Type B pancreatic cell (in vitro differentiated cells): Measurements from ENCODE around the gene NPHP4. TPM values are rescaled to one million over a fixed set of nuclear protein-coding genes. Genes with fewer than 3 reads are reported as not detected.
A peak's percentile ranks its signal among the peaks of the same experiment; 100 is the strongest.

Experiments used
- DNase-seq: peaks from one replicate; pipeline ENCODE4 v3.0.0; 2021; ENCODE audit warnings: mixed read lengths; ENCODE audit not compliant: unreplicated experiment; ENCODE audit errors: extremely low spot score
- H3K27ac Mint-ChIP-seq: 2 replicates; pipeline ENCODE4 v1.8.0; 2021; ENCODE audit warnings: mild to moderate bottlenecking, mixed read lengths
- H3K27me3 Mint-ChIP-seq: 2 replicates; pipeline ENCODE4 v1.8.0; 2021; ENCODE audit warnings: mixed read lengths
- H3K36me3 Mint-ChIP-seq: 2 replicates; pipeline ENCODE4 v1.8.0; 2021; ENCODE audit warnings: mixed read lengths
- H3K4me1 Mint-ChIP-seq: one replicate; pipeline ENCODE4 v1.8.0; 2021; ENCODE audit warnings: mixed read lengths; ENCODE audit not compliant: unreplicated experiment
- H3K4me3 Mint-ChIP-seq: 2 replicates; pipeline ENCODE4 v1.8.0; 2021; ENCODE audit warnings: mild to moderate bottlenecking, mixed read lengths
- H3K9me3 Mint-ChIP-seq: 2 replicates; pipeline ENCODE4 v1.8.0; 2021; ENCODE audit warnings: mixed read lengths
- long read RNA-seq: library from polyadenylated mRNA; unstranded; transcript quantifications from one replicate; pipeline ENCODE4 v2.0.0, GENCODE V29; 2020
- total RNA-seq: library from RNA; stranded (reverse); gene quantifications from 2 replicates; pipeline ENCODE4 v1.2.1, GENCODE V29; 2021; ENCODE audit warnings: low replicate concordance
- TF ChIP-seq, protein P1 (sequence below): fragments of 200-600 bp; sonication (generic); conservative IDR thresholded peaks from 2 replicates; pipeline ENCODE4 v1.5.0; 2021; ENCODE audit warnings: antibody characterized with exemption, mild to moderate bottlenecking

Gene NPHP4
- total RNA-seq = 10.3 and 21.7 TPM in 2 replicates
- long read RNA-seq, partial matches to known transcripts = 1 of 4 reads
- long read RNA-seq, other reads (novel, unspliced or antisense) = 3 of 4 reads

- Mint-ChIP-seq H3K36me3 (no peaks in the 10 kb centered on the region), H3K27ac (peak within 1 kb of the TSS; percentile 81), H3K27me3 (peaks cover 17% of the 10 kb centered on the region), H3K4me3 (peak within 1 kb of the TSS; percentile 96), H3K9me3 (no peaks in the 10 kb centered on the region), H3K4me1 (peaks cover 16% of the 10 kb centered on the region)
- TF ChIP-seq, protein P1, sequence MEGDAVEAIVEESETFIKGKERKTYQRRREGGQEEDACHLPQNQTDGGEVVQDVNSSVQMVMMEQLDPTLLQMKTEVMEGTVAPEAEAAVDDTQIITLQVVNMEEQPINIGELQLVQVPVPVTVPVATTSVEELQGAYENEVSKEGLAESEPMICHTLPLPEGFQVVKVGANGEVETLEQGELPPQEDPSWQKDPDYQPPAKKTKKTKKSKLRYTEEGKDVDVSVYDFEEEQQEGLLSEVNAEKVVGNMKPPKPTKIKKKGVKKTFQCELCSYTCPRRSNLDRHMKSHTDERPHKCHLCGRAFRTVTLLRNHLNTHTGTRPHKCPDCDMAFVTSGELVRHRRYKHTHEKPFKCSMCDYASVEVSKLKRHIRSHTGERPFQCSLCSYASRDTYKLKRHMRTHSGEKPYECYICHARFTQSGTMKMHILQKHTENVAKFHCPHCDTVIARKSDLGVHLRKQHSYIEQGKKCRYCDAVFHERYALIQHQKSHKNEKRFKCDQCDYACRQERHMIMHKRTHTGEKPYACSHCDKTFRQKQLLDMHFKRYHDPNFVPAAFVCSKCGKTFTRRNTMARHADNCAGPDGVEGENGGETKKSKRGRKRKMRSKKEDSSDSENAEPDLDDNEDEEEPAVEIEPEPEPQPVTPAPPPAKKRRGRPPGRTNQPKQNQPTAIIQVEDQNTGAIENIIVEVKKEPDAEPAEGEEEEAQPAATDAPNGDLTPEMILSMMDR = no peak
- peak; percentile 99 for DNase-seq
These were observed at the start of gene NPHP4 for GRCh38 chr1:5992026-5992813. NPHP4 (minus strand) TSS chr1:5992425; CDS start chr1:5986289, 6,136 bp downstream.

DNA sequence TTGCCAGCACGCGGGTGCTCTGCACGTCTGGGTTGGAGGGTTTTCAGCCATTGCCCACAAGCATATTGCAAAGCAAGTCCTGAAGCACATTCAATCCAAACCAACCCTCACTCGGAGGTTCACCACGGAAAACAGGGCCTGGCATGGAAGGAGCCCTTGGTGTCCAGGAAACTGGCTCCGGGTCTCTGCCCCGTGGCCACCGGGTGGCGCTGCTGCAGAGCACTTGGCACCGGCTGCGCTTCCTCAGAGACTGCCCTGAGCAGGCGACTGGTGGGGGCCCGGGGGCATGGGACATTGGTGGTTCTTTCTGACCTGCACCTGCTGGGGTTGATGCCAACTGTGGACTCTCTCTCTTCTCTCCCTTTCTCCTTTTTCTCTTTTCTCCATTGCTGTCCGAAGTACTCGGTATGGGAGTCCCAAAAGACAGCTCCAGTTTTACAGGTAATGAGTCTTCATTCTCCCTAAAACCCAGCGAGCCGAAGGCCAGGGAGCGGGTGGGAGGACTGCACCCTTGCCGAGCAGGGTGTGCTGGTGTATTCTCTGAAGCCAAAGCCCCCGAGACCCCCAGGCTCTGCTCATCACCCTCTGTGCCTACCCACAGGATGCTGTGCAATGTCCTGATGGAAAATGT lies 49.3 kb upstream of the NPHP4 start:
- no peaks in the 10 kb centered on the region for H3K9me3 Mint-ChIP-seq
- peaks cover 4% of the 10 kb centered on the region for H3K4me1 Mint-ChIP-seq
- H3K4me3 Mint-ChIP-seq = no peak overlapping the region
- H3K27ac Mint-ChIP-seq = no peak overlapping the region
- peaks cover 22% of the 10 kb centered on the region for H3K27me3 Mint-ChIP-seq
- DNase-seq = no peak
- no peaks in the 10 kb centered on the region for H3K36me3 Mint-ChIP-seq
- TF ChIP-seq, protein P1 = peak; percentile 76

- Mint-ChIP-seq H3K9me3 (no peaks in the 10 kb centered on the region), H3K36me3 (no peaks in the 10 kb centered on the region), H3K27me3 (peaks cover 16% of the 10 kb centered on the region), H3K27ac (no peak overlapping the region), H3K4me1 (peaks cover 4% of the 10 kb centered on the region), H3K4me3 (no peak overlapping the region)
- TF ChIP-seq, protein P1 = no peak
- DNase-seq = no peak
These were observed 48.7 kb upstream of the NPHP4 start for GRCh38 chr1:6040861-6041415.

- peaks cover 17% of the 10 kb centered on the region for H3K27me3 Mint-ChIP-seq
- H3K9me3 Mint-ChIP-seq = no peaks in the 10 kb centered on the region
- H3K4me3 Mint-ChIP-seq = no peak overlapping the region
- no peaks in the 10 kb centered on the region for H3K36me3 Mint-ChIP-seq
- no peak overlapping the region for H3K27ac Mint-ChIP-seq
- peaks cover 4% of the 10 kb centered on the region for H3K4me1 Mint-ChIP-seq
- DNase-seq = no peak
- TF ChIP-seq, protein P1 = no peak
These were observed 48.2 kb upstream of the NPHP4 start for GRCh38 chr1:6040444-6040843.

DNA sequence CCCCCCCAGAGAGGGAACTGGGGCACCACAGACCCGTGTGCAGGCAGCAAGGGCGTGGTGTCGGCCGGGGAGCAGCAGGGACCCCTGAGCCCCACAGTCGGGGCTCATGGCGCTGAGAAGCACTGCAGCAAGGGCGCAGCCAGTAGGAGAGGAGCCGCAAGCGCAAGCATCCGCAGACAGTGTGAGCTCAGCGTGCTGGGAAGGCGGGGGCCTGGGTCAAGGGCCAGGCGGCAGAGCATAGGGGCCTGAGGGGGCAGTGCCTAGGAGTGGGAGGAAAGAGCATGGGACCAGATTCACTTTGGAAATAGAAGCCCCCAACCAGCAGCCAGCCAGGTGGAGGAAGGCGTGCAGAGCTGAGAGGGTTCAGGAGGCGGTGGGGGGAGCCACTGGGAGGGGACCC lies 46.8 kb upstream of the NPHP4 start:
- no peaks in the 10 kb centered on the region for H3K36me3 Mint-ChIP-seq
- H3K4me3 Mint-ChIP-seq = no peak overlapping the region
- H3K27ac Mint-ChIP-seq = no peak overlapping the region
- H3K27me3 Mint-ChIP-seq = peaks cover 21% of the 10 kb centered on the region
- no peaks in the 10 kb centered on the region for H3K4me1 Mint-ChIP-seq
- TF ChIP-seq, protein P1 = no peak
- no peak for DNase-seq
- H3K9me3 Mint-ChIP-seq = no peaks in the 10 kb centered on the region
